Cortex of kidney (tissue), 1 donor: ENCODE measurements around the gene PIK3CD.
"Not testable (repeated sequence)": the region's sequence is repeated elsewhere in the genome, so short reads cannot be mapped to it uniquely, and the experiment has no call there.

Source experiments
- DNase-seq: peaks from one replicate; lab custom pipeline; 2025; lab: John Stamatoyannopoulos, UW

The PIK3CD gene

GRCh38 chr1:9689971-9690381, 38.4 kb downstream of the PIK3CD start:
- no peak for DNase-seq

GRCh38 chr1:9690440-9691107, 39.0 kb downstream of the PIK3CD start:
- no peak for DNase-seq

- no peak for DNase-seq
Observed at GRCh38 chr1:9691108-9691445, 39.5 kb downstream of the PIK3CD start.

- no peak for DNase-seq
Observed at GRCh38 chr1:9691691-9692090, 40.2 kb downstream of the PIK3CD start.

DNA sequence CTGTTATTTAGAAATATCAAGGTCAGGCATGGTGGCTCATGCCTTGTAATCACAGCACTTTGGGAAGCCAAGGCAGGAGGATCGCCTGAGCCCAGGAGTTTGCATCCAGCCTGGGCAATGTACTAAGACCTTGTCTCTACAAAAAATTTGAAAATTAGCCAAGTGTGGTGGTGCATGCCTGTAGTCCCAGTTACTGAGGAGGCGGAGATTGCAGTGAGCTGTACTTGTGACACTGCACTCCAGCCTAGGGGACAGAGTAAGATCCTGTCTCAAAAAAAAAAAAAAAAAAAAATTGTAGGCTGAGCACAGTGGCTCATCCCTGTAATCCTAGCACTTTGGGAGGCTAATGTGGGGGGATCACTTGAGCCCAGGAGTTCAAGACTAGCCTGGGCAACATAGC, 45.3 kb downstream of the PIK3CD start:
- no peak for DNase-seq

DNA sequence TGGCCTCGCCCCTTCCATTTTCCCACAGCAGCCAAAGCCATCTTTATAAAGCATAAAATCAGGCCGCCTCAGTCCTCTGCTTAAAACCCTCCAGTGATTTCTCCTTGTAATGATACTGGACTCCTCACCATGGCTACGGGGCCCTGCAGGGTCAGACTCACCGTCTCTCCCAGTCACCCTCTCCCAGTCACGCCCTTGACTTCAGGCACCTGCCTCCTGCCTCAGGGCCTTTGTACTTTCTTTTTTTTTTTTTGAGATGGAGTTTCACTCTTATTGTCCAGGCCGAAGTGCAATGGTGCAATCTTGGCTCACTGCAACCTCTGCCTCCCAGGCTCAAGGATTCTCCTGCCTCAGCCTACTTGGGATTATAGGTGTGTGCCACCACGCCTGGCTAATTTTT, 47.8 kb downstream of the PIK3CD start:
- DNase-seq, result no peak

DNA sequence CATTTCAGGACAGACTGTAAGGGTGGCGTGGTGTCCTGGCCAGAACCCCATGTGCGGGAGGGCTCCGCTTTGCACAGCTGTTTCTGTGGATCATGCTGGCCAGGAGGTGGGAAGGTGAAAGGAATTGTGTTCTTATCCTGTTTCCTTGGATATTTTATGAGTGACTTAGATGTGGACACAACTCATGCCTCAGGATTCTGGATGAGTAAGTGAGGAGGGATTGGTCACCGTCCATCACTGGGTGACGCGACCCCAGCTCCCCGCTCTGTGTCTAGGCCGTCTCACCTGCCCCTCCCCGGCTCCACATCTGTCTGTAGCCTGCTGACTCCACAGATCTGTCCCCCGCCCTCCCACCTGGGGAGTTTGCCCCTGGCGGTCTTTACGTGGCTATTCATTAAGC, 48.8 kb downstream of the PIK3CD start:
- no peak for DNase-seq

DNA sequence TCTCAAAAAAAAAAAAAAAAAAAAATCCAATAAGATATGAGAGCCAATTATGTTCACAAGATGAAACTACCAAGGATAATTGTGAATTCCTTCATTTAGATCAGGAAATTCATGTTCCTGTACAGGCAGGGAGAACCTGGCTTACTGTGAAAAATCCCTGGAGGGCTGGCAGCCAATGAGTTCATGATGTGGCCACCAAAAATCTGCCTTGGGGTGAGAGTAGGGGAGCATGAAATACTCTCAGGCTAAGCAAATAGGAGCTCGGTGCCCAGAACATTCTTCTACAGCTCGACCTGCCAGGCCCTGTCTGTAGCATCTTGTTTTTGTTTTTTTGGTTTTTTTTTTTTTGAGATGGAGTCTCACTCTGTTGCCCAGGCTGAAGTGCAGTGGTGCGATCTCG, 50.1 kb downstream of the PIK3CD start:
- DNase-seq, result no peak

GRCh38 chr1:9703165-9703509, 51.6 kb downstream of the PIK3CD start:
- DNase-seq, result no peak

GRCh38 chr1:9703681-9704080, 52.1 kb downstream of the PIK3CD start:
- DNase-seq, result no peak

DNA sequence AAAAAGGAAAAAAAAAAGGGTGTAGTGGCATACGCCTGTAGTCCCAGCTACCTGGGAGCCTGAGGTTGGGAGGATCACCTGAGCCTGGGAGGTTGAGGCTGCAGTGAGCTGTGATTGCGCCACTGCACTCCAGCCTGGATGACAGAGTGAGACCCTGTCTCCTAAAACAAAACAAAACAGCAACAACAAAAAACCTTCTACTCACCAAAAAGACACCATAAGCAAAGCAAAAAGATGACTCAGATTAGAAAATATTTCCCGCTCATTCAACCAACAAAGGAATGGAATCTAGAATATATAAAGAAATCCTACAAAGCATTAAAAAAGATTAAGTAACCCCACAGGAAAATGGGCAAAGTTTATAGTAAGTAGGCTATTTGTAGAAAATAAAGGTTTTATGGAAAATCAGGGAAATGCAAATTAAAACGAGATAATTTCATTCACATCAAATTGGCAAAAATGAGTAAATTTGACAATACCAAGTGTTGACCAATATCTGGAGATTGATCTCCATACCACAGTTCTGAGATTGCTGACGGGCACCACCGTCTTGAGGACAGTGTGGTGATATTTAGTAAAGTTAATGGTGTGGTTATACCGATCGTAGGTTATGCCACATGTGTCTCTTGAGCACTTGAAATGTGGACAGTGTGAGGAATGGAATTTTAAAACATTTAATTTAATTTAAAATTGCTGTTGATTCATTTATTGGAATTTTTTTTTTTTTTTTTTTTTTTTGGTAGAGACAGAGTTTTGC, 54.0 kb downstream of the PIK3CD start:
- no peak for DNase-seq

- no peak for DNase-seq
Observed at GRCh38 chr1:9706178-9706577, 54.6 kb downstream of the PIK3CD start.

GRCh38 chr1:9710037-9710436, 58.5 kb downstream of the PIK3CD start:
- DNase-seq, result no peak

DNA sequence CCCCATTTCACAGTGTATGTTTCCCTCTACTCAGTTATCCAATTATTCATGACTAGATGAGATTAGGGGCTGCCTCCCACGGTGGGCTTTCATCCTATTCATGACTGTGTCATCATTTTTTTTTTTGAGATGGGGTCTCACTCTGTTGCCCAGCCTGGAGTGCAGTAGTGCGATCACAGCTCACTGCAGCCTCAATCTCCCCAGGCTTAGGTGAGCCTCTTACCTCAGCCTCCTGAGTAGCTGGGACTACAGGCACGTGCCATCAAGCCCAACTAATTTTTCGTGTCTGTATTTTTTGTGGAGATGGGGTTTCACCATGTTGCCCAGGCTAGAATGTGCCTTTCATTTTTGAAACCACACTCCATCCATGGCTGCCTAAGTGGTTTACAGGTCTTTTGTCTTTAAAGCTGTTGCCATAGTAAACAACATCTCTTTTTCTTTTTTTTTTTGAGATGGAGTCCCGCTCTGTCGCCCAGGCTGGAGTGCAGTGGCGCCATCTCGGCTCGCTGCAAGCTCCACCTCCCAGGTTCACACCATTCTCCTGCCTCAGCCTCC, 60.0 kb downstream of the PIK3CD start:
- no peak for DNase-seq

DNA sequence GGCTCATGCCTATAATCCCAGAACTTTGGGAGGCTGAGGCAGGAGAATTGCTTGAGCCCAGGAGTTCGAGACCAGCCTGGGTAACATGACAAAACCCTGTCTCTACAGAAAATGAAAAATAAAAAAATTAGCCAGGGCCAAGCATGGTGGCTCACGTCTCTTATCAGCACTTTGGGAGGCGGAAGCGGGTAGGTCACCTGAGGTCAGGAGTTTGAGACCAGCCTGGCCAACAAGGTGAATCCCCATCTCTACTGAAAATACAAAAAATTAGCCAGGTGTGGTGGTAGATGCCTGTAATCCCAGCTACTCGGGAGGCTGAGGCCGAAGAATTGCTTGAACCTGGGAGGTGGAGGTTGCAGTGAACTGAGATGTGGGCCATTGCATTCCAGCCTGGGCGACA, 61.2 kb downstream of the PIK3CD start:
- not testable (repeated sequence) for DNase-seq

GRCh38 chr1:9714257-9714718, 62.8 kb downstream of the PIK3CD start:
- DNase-seq, result no peak

DNA sequence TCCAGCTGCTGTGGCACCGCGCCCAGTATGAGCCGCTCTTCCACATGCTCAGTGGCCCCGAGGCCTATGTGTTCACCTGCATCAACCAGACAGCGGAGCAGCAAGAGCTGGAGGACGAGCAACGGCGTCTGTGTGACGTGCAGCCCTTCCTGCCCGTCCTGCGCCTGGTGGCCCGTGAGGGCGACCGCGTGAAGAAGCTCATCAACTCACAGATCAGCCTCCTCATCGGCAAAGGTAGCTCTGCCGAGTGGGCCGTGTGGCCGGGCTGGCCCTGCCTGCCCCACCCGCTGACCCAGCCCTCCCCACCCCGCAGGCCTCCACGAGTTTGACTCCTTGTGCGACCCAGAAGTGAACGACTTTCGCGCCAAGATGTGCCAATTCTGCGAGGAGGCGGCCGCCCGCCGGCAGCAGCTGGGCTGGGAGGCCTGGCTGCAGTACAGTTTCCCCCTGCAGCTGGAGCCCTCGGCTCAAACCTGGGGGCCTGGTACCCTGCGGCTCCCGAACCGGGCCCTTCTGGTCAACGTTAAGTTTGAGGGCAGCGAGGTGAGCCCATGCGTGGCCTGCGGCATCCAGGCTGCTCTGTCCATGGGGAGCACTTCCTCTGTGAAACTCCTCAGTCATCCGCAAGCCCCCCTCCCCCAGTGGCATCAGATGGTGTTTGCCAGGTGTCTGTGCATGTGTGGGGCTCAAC, 64.2 kb downstream of the PIK3CD start:
- DNase-seq, result no peak

DNA sequence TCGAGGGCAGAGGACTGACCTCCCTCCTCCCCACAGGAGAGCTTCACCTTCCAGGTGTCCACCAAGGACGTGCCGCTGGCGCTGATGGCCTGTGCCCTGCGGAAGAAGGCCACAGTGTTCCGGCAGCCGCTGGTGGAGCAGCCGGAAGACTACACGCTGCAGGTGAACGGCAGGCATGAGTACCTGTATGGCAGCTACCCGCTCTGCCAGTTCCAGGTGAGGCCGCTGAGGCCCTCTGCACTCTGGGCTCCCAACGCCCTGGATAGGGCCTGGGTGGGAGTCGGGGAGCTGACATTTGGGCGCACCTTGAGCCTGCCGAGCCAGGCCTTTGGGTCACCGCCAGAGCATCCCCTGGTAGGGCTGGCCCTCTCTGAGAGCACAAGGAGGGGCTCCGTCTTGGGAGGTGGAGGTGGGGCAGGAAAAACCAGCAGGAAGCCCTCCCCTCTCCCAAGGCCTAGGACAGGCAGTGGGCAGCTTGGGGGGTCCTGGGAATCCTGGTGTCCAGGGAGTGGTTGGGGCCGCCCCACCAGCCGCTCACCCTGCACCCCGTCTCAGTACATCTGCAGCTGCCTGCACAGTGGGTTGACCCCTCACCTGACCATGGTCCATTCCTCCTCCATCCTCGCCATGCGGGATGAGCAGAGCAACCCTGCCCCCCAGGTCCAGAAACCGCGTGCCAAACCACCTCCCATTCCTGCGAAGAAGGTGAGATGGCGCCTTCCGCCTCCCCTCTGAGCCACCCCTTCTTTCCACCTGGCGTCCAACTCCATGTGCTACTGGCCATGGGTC, 65.1 kb downstream of the PIK3CD start:
- no peak for DNase-seq

GRCh38 chr1:9717193-9718005, 65.9 kb downstream of the PIK3CD start:
- DNase-seq, result no peak

GRCh38 chr1:9718006-9718680, 66.6 kb downstream of the PIK3CD start:
- DNase-seq, result no peak
